Caco-2 (cell line): Measurements from ENCODE around the gene PGAM2. TPM values are rescaled to one million over a fixed set of nuclear protein-coding genes. Genes with fewer than 3 reads are reported as not detected.

ENCODE experiments used
- BruUV-seq: library from RNA; stranded (reverse); fragments of 400-500 nt; replicated peaks from 2 replicates; lab custom pipeline; 2021; lab: Mats Ljungman, UMichigan
- CTCF ChIA-PET: fragments of 300-600 bp; sonication (Branson Sonifier 250); formaldehyde crosslinking; loops from one replicate; lab custom pipeline; 2022; ENCODE audit warnings: antibody characterized with exemption; lab: Charles Lee
- POLR2A ChIA-PET: fragments of 300-600 bp; sonication (Branson Sonifier 250); formaldehyde crosslinking; loops from one replicate; lab custom pipeline; 2022; ENCODE audit warnings: antibody characterized with exemption; lab: Charles Lee
- DNase-seq, 2 experiments: peaks; one replicate each; pipeline versions ENCODE4 v3.0.0 to v3.0.0-alpha.2; 2020 to 2022
- H3K27me3 ChIP-seq: replicated peaks from 2 replicates; pipeline ENCODE4 v1.6.0; 2011; ENCODE audit warnings: low read length; ENCODE audit not compliant: control insufficient read depth, insufficient read depth
- H3K36me3 ChIP-seq: 2 replicates; pipeline ENCODE4 v1.5.1; 2011; ENCODE audit warnings: low read length; ENCODE audit not compliant: control insufficient read depth, insufficient read depth
- H3K4me1 ChIP-seq: fragments of 250-450 bp; sonication (Bioruptor Pico); 2 replicates; pipeline ENCODE4 v1.5.1; 2020; ENCODE audit warnings: mild to moderate bottlenecking
- H3K4me3 ChIP-seq: 2 replicates; pipeline ENCODE4 v1.5.1; 2011; ENCODE audit warnings: low read depth, mild to moderate bottlenecking, control low read depth, low read length
- H3K9me3 ChIP-seq: fragments of 250-450 bp; sonication (Bioruptor Pico); 2 replicates; pipeline ENCODE4 v1.5.1; 2020; ENCODE audit warnings: mild to moderate bottlenecking, moderate library complexity
- H3K27ac Mint-ChIP-seq: one replicate; pipeline ENCODE4 v1.8.0; 2022; ENCODE audit warnings: mixed read lengths; ENCODE audit not compliant: unreplicated experiment
- H3K27me3 Mint-ChIP-seq: one replicate; pipeline ENCODE4 v1.8.0; 2022; ENCODE audit warnings: mixed read lengths; ENCODE audit not compliant: insufficient read depth, unreplicated experiment
- H3K36me3 Mint-ChIP-seq: one replicate; pipeline ENCODE4 v1.8.0; 2022; ENCODE audit warnings: mild to moderate bottlenecking, mixed read lengths; ENCODE audit not compliant: insufficient read depth, unreplicated experiment
- H3K4me1 Mint-ChIP-seq: one replicate; pipeline ENCODE4 v1.8.0; 2022; ENCODE audit warnings: low read depth, mixed read lengths; ENCODE audit not compliant: unreplicated experiment
- H3K4me3 Mint-ChIP-seq: one replicate; pipeline ENCODE4 v1.8.0; 2022; ENCODE audit warnings: mild to moderate bottlenecking, moderate library complexity, mixed read lengths; ENCODE audit not compliant: unreplicated experiment
- H3K9me3 Mint-ChIP-seq: one replicate; pipeline ENCODE4 v1.8.0; 2022; ENCODE audit warnings: mixed read lengths; ENCODE audit not compliant: unreplicated experiment
- intact Hi-C: fragments of 100-400 bp; cut with micrococcal nuclease; formaldehyde crosslinking; loops from one replicate; pipeline ENCODE4 v1.10.0; 2022; ENCODE audit not compliant: unreplicated experiment
- total RNA-seq: library from RNA; stranded (reverse); gene quantifications from 2 replicates; pipeline ENCODE4 v1.2.3, GENCODE V29; 2022
- TF ChIP-seq, protein P1 (sequence below), 2 experiments: fragments of 200-600 bp in 1 of 2; IDR thresholded peaks; 1 replicate in 1 of 2; 2 replicates in 1 of 2; pipeline versions ENCODE4 v1.5.1 to v1.8.0; 2011 to 2022; ENCODE audit warnings: antibody characterized with exemption in 1 of 2, control low read depth in 1 of 2, inconsistent platforms in 1 of 2, low read depth in 1 of 2, low read length in 1 of 2, mild to moderate bottlenecking in 1 of 2, moderate library complexity in 1 of 2; ENCODE audit not compliant: insufficient read depth in 1 of 2, severe bottlenecking in 1 of 2, unreplicated experiment in 1 of 2

The PGAM2 gene
- total RNA-seq, 1 experiment from 2014 or later: not detected

DNA sequence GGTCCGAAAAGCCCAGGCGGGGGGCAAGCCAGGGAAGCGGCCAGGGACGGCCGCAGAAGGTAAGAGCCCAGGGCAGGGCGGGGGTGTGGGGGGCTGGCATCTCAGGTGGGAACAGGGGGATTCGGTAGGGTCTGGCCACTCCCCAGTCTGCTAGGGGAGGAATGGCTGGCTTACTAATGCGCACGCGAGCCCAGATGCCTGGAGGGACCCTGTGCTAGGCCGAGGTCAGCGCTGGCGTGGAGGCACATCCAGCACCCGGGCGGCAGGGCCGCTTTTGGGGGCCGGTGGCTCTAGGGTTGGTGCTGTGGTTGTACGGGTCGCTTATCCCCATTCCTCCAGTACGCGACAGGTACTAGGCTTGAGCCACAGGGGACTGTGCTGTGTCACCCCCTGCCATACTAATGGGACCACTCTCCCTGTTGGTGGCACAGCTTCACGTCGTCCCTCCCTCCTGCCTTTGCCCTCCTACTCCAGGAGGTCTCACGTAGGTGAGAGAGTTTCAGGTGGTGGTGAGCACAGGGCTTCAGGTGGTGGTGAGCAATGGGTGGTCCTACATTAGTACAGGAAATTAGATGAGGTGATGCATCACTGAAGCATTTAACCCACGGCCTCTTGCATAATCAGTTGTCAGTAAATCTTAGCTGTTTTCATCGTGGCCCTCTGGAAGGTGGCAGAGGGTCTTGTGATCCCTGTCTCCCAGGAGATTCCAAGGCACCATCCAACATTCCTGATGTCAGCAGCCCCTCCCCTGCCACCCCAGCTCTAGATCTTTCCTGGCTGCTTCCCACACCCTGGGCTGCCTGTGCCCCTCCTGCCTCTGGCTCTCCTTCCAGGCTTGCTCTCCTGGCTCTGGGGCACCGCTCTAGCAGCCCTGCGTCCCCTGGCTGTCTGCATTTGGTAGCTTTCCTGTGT, 39.7 kb upstream of the PGAM2 start:
- Mint-ChIP-seq H3K9me3 (no peaks in the 10 kb centered on the region), H3K27me3 (no peaks in the 10 kb centered on the region), H3K36me3 (peaks cover 6% of the 10 kb centered on the region), H3K4me3 (no peak overlapping the region), H3K27ac (no peak overlapping the region), H3K4me1 (no peaks in the 10 kb centered on the region)
- DNase-seq: no peak
- Histone ChIP-seq H3K36me3 (no peaks in the 10 kb centered on the region), H3K9me3 (no peaks in the 10 kb centered on the region), H3K4me1 (no peaks in the 10 kb centered on the region; the same call in 1 of the 2 replicates), H3K27me3 (no peaks in the 10 kb centered on the region; the same call in 1 of the 2 replicates), H3K4me3 (no peak overlapping the region)
- intact Hi-C loops: no loop called here
- ChIA-PET POLR2A (no interaction called here), CTCF (no interaction called here)
- TF ChIP-seq, protein P1, sequence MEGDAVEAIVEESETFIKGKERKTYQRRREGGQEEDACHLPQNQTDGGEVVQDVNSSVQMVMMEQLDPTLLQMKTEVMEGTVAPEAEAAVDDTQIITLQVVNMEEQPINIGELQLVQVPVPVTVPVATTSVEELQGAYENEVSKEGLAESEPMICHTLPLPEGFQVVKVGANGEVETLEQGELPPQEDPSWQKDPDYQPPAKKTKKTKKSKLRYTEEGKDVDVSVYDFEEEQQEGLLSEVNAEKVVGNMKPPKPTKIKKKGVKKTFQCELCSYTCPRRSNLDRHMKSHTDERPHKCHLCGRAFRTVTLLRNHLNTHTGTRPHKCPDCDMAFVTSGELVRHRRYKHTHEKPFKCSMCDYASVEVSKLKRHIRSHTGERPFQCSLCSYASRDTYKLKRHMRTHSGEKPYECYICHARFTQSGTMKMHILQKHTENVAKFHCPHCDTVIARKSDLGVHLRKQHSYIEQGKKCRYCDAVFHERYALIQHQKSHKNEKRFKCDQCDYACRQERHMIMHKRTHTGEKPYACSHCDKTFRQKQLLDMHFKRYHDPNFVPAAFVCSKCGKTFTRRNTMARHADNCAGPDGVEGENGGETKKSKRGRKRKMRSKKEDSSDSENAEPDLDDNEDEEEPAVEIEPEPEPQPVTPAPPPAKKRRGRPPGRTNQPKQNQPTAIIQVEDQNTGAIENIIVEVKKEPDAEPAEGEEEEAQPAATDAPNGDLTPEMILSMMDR (IDR thresholded peaks at IDR 0.05; ENCODE audit: insufficient read depth in 1 of 2, low read depth in 1 of 2, low read length in 1 of 2, severe bottlenecking in 1 of 2, unreplicated experiment in 1 of 2): no peak
- no TSS peak for BruUV-seq

DNA sequence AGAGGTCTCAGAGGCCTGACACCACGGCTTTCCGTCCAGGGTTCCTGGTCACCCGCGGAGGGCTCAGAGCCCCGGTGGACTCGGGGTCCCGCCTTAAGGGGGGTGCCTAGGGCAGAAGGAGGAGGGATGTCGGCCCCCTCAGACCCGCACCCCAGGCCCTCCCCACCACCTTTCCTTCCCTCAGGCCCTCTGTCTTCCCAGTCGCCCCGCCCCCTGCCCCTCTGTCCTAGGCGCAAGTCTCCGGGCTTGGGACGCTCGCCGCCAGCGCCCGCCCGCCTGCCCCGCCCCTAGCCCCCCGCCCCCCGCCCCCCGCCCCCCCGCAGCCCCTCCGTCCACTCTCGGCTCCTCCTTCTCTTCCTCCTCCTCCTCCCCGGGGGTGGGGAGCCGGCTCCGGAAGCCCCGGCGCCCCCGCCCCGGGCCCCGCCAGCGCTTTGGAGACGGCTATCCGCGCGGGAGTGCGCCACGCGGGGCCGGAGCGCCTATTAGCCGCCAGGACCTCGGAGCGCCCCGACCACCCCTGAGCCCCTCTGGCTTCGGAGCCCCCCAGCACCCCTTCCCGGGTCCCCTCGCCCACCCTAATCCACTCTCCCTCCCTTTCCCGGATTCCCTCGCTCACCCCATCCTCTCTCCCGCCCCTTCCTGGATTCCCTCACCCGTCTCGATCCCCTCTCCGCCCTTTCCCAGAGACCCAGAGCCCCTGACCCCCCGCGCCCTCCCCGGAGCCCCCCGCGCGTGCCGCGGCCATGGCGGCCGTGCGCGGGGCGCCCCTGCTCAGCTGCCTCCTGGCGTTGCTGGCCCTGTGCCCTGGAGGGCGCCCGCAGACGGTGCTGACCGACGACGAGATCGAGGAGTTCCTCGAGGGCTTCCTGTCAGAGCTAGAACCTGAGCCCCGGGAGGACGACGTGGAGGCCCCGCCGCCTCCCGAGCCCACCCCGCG, 38.8 kb upstream of the PGAM2 start, which contains the start of gene AEBP1:
Gene AEBP1 (plus strand): TSS at position 423 of the 937 bp plus-strand sequence. CDS start 321 bp downstream, at position 744.
- intact Hi-C loops: no loop called here
- Histone ChIP-seq H3K27me3 (no peaks in the 10 kb centered on the region; the same call in 1 of the 2 replicates), H3K9me3 (no peaks in the 10 kb centered on the region), H3K4me3 (no peak within 1 kb of the TSS), H3K36me3 (no peaks in the 10 kb centered on the region), H3K4me1 (no peaks in the 10 kb centered on the region; the same call in 1 of the 2 replicates)
- Mint-ChIP-seq H3K27ac (no peak within 1 kb of the TSS), H3K4me3 (no peak within 1 kb of the TSS), H3K4me1 (no peaks in the 10 kb centered on the region), H3K36me3 (peaks cover 6% of the 10 kb centered on the region), H3K9me3 (no peaks in the 10 kb centered on the region), H3K27me3 (no peaks in the 10 kb centered on the region)
- TF ChIP-seq, protein P1 (IDR thresholded peaks at IDR 0.05; ENCODE audit: insufficient read depth in 1 of 2, low read depth in 1 of 2, low read length in 1 of 2, severe bottlenecking in 1 of 2, unreplicated experiment in 1 of 2): no peak
- no TSS peak for BruUV-seq
- CTCF ChIA-PET: no interaction called here
- POLR2A ChIA-PET: no interaction called here
- DNase-seq: no peak

DNA sequence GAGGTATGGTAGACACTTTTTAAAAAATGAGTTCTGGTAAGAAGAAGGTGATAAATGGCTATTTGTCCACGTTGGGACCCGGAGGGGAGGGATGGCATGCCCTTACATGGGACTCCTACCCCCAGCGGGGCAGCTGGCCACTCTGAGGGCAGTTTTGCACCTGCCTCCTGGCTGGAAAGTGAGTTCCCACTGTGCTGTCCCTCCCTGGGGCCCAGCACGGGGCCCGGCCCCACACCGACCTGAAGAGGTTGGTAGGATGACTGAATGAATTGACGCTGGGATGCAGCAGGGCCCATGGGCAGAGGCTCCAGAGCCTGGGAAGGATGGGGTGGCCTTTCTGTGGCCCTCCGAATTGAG, 38.2 kb upstream of the PGAM2 start:
- TF ChIP-seq, protein P1 (IDR thresholded peaks at IDR 0.05; ENCODE audit: insufficient read depth in 1 of 2, low read depth in 1 of 2, low read length in 1 of 2, severe bottlenecking in 1 of 2, unreplicated experiment in 1 of 2): no peak
- DNase-seq: no peak
- ChIA-PET CTCF (no interaction called here), POLR2A (no interaction called here)
- Mint-ChIP-seq H3K27me3 (no peaks in the 10 kb centered on the region), H3K36me3 (peaks cover 6% of the 10 kb centered on the region), H3K4me3 (no peak overlapping the region), H3K9me3 (no peaks in the 10 kb centered on the region), H3K27ac (no peak overlapping the region), H3K4me1 (no peaks in the 10 kb centered on the region)
- H3K9me3 ChIP-seq: no peaks in the 10 kb centered on the region
- H3K4me3 ChIP-seq: no peak overlapping the region
- no peaks in the 10 kb centered on the region; the same call in 1 of the 2 replicates for H3K27me3 ChIP-seq
- intact Hi-C loops: no loop called here
- no peaks in the 10 kb centered on the region; the same call in 1 of the 2 replicates for H3K4me1 ChIP-seq
- H3K36me3 ChIP-seq: no peaks in the 10 kb centered on the region
- BruUV-seq: no TSS peak
